Astrocyte (in vitro differentiated cells and primary cell): ENCODE data around the gene ATP6V0D1. TPM values are rescaled to one million over a fixed set of nuclear protein-coding genes. Genes with fewer than 3 reads are reported as not detected.

Experiments used
- DNase-seq: peaks from one replicate; pipeline ENCODE4 v3.0.0-alpha.2; 2010; ENCODE audit warnings: low read depth
- FAIRE-seq: peaks from 2 replicates; lab custom pipeline; 2011; peaks lifted over from hg19 to GRCh38; lab: Jason Lieb, UNC
- H2AFZ ChIP-seq: 2 replicates; pipeline ENCODE4 v1.6.0; 2012; ENCODE audit warnings: low read depth, low read length, inconsistent platforms
- H3K27ac ChIP-seq: 2 replicates; pipeline ENCODE4 v1.5.1; 2011; ENCODE audit warnings: low read depth, low read length, inconsistent platforms
- H3K27me3 ChIP-seq: 2 replicates; pipeline ENCODE4 v1.6.0; 2011; ENCODE audit warnings: low read length, inconsistent platforms; ENCODE audit not compliant: insufficient read depth
- H3K36me3 ChIP-seq: 2 replicates; pipeline ENCODE4 v1.5.1; 2011; ENCODE audit warnings: low read length, inconsistent platforms; ENCODE audit not compliant: insufficient read depth
- H3K4me1 ChIP-seq: 2 replicates; pipeline ENCODE4 v1.5.1; 2011; ENCODE audit warnings: low read length, inconsistent platforms; ENCODE audit not compliant: insufficient read depth
- H3K4me2 ChIP-seq: 2 replicates; pipeline ENCODE4 v1.6.0; 2012; ENCODE audit warnings: low read length, inconsistent platforms
- H3K4me3 ChIP-seq: 2 replicates; pipeline ENCODE4 v1.5.1; 2011; ENCODE audit warnings: low read depth, mild to moderate bottlenecking, low read length, inconsistent platforms; ENCODE audit not compliant: insufficient read depth
- H3K79me2 ChIP-seq: 2 replicates; pipeline ENCODE4 v1.6.0; 2012; ENCODE audit warnings: mild to moderate bottlenecking, low read length, inconsistent platforms; ENCODE audit not compliant: insufficient read depth
- H3K9ac ChIP-seq: 2 replicates; pipeline ENCODE4 v1.6.0; 2012; ENCODE audit warnings: mild to moderate bottlenecking, low read length, inconsistent platforms
- H3K9me3 ChIP-seq: 2 replicates; pipeline ENCODE4 v1.5.1; 2012; ENCODE audit warnings: low read depth, mild to moderate bottlenecking, low read length, inconsistent platforms; ENCODE audit not compliant: insufficient read depth
- H4K20me1 ChIP-seq: 2 replicates; pipeline ENCODE4 v1.6.0; 2012; ENCODE audit warnings: low read length, inconsistent platforms; ENCODE audit not compliant: insufficient read depth
- H3K27ac Mint-ChIP-seq: one replicate; pipeline ENCODE4 v1.8.0; 2021; ENCODE audit warnings: mild to moderate bottlenecking, mixed read lengths; ENCODE audit not compliant: unreplicated experiment
- H3K27me3 Mint-ChIP-seq: one replicate; pipeline ENCODE4 v1.8.0; 2021; ENCODE audit warnings: low read depth, mixed read lengths; ENCODE audit not compliant: unreplicated experiment
- H3K36me3 Mint-ChIP-seq: one replicate; pipeline ENCODE4 v1.8.0; 2021; ENCODE audit warnings: low read depth, mixed read lengths; ENCODE audit not compliant: unreplicated experiment
- H3K4me1 Mint-ChIP-seq: one replicate; pipeline ENCODE4 v1.8.0; 2021; ENCODE audit warnings: low read depth, mixed read lengths; ENCODE audit not compliant: unreplicated experiment
- H3K4me3 Mint-ChIP-seq: one replicate; pipeline ENCODE4 v1.8.0; 2021; ENCODE audit warnings: mild to moderate bottlenecking, moderate library complexity, mixed read lengths; ENCODE audit not compliant: unreplicated experiment
- H3K9me3 Mint-ChIP-seq: one replicate; pipeline ENCODE4 v1.8.0; 2021; ENCODE audit warnings: mild to moderate bottlenecking, mixed read lengths; ENCODE audit not compliant: unreplicated experiment
- CTCF ChIP-seq: IDR thresholded peaks from 2 replicates; pipeline ENCODE4 v1.5.1; 2011; ENCODE audit warnings: low read depth, mild to moderate bottlenecking, inconsistent platforms, low read length, moderate library complexity; ENCODE audit not compliant: insufficient read depth
- EZH2 ChIP-seq: IDR thresholded peaks from 2 replicates; pipeline ENCODE4 v1.6.1; 2012; ENCODE audit warnings: mild to moderate bottlenecking, low read length, inconsistent platforms; ENCODE audit not compliant: insufficient read depth
- total RNA-seq: library from RNA; stranded (reverse); gene quantifications from 2 replicates; pipeline ENCODE4 v1.2.1, GENCODE V29; 2021

ATP6V0D1 gene
- total RNA-seq, 1 donor from 2014 or later, result 114 TPM

DNA sequence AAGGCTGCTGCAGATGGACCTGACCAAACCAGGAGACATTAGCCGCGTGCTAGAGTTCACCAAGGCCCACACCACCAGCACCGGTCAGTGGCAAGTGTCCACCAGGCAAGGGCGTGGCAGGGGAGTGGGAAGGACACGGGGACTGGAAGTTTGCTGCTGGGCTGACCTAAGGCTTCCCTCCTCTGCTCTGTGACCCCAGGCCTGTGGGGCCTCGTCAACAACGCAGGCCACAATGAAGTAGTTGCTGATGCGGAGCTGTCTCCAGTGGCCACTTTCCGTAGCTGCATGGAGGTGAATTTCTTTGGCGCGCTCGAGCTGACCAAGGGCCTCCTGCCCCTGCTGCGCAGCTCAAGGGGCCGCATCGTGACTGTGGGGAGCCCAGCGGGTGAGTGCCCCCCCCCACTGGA is 45.2 kb downstream of the ATP6V0D1 start:
- Histone ChIP-seq H3K79me2 (no peaks in the 10 kb centered on the region), H3K4me2 (no peak overlapping the region), H3K9me3 (no peaks in the 10 kb centered on the region), H3K27me3 (peaks cover 5% of the 10 kb centered on the region), H4K20me1 (peaks cover 24% of the 10 kb centered on the region), H2AFZ (no peak overlapping the region), H3K27ac (no peak overlapping the region), H3K4me3 (no peak overlapping the region), H3K4me1 (no peaks in the 10 kb centered on the region), H3K9ac (no peak overlapping the region), H3K36me3 (no peaks in the 10 kb centered on the region)
- peaks cover 32% of the 10 kb centered on the region for H3K36me3 Mint-ChIP-seq
- peaks cover 3% of the 10 kb centered on the region for H3K4me1 Mint-ChIP-seq
- TF ChIP-seq EZH2, result no peak
- TF ChIP-seq CTCF, result no peak
- no peak overlapping the region for H3K4me3 Mint-ChIP-seq
- no peak overlapping the region for H3K27ac Mint-ChIP-seq
- no peak for FAIRE-seq
- peaks cover 2% of the 10 kb centered on the region for H3K9me3 Mint-ChIP-seq
- DNase-seq, result no peak
- peaks cover 12% of the 10 kb centered on the region for H3K27me3 Mint-ChIP-seq

DNA sequence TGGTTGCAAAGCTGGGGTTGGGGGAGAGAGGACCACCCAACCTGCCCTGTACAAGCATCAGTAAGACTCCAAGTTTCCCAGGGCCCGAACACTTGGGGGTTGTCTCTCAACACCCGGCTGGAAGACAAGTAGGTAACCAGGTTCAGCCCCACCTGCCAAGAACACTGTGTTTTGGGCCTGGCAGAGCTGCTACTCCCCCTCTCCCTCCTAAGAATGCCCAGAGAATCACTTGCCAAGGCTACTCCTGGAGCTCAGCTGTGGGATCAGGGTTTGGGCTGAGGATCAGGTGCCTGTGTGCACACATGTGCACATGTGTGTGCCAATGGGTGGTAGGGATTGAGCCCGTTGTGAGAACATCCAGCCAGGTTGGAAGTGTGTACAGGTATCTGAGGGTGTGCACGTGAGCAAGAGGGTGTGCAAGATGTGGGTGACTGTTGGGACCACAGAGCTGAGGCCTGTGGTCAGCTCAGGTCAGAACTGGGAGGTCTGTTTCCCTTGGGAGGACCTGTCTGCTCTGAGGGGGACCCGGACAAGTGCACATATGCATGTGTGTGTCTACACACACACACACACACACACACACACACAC is 47.7 kb downstream of the ATP6V0D1 start:
- Histone ChIP-seq H3K4me2 (no peak overlapping the region), H3K9ac (no peak overlapping the region)
- no peak for DNase-seq

More for the DNA sequence above, 47.7 kb downstream of the ATP6V0D1 start:
- H4K20me1 ChIP-seq, result peaks cover 28% of the 10 kb centered on the region
- no peak overlapping the region for H2AFZ ChIP-seq
- H3K9me3 ChIP-seq, result no peaks in the 10 kb centered on the region
- Mint-ChIP-seq H3K4me3 (no peak overlapping the region), H3K27me3 (peaks cover 30% of the 10 kb centered on the region), H3K27ac (no peak overlapping the region), H3K4me1 (peaks cover 3% of the 10 kb centered on the region), H3K9me3 (peaks cover 2% of the 10 kb centered on the region), H3K36me3 (peaks cover 24% of the 10 kb centered on the region)
- H3K4me3 ChIP-seq, result no peak overlapping the region
- no peak overlapping the region for H3K27ac ChIP-seq
- H3K4me1 ChIP-seq, result peaks cover 4% of the 10 kb centered on the region
- H3K79me2 ChIP-seq, result no peaks in the 10 kb centered on the region
- H3K27me3 ChIP-seq, result peaks cover 25% of the 10 kb centered on the region
- no peaks in the 10 kb centered on the region for H3K36me3 ChIP-seq
- TF ChIP-seq CTCF (no peak), EZH2 (no peak)
- no peak for FAIRE-seq
